ENCODE results near the gene RNF41.

The RNF41 gene

GRCh38 chr12:56178347-56178746 lies 43.4 kb downstream of the RNF41 start:
- no peak for TF ChIP-seq CTCF (IDR thresholded peaks at IDR 0.05; ENCODE audit: low read length, missing control alignments)
- H3K4me3 ChIP-seq (replicated peaks; ENCODE audit: low read depth, low read length): no peak overlapping the region
- no peak for DNase-seq (ENCODE audit: low read depth)

DNA sequence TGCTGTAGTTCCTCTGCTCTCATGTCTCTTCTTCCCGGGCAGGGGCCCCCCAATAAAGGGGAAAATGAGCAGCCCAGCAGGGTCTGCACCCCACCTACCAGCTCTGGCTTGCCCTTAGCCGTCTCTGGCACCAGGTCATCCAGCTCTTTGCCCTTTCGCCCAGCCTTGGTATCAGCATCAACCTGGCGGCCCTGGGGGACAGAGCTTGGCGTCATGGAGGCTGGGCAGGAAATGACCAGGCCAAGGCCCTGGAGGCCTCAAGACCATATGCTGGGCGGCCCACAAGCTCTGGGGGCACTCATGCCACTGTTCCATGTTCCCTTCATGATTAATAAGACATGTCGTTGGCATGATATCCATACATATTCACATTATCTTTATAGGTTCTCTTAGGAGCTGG lies 48.9 kb downstream of the RNF41 start:
- H3K4me3 ChIP-seq (replicated peaks; ENCODE audit: low read depth, low read length): no peak overlapping the region
- DNase-seq (ENCODE audit: low read depth): no peak
- TF ChIP-seq CTCF (IDR thresholded peaks at IDR 0.05; ENCODE audit: low read length, missing control alignments): no peak

DNA sequence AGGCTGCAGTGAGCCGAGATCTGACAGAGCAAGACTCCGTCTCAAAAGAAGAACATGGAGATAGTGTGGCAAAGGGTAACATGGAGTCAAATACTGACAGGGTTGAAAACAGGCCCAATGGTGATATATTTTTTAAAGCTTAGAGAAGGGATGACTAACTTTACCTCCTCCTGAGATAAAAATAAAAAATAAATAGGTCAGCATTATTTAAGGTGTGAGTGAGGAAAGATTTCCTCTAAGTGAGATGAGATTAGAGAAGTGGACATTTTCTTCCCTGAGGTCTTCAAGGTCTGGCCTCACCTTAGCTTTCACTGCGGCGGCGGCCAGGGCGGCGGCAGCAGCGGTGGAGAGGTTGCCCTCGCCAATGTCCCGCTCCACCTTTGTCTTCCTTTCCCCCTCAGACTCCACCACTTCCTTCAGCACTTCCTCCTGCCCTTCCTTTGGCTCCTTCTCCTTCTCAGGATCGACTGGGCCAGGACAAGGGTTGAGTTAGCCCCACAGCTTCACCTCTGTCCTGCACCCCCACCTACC lies 52.4 kb downstream of the RNF41 start:
- H3K4me3 ChIP-seq (replicated peaks; ENCODE audit: low read depth, low read length): no peak overlapping the region
- no peak for TF ChIP-seq CTCF (IDR thresholded peaks at IDR 0.05; ENCODE audit: low read length, missing control alignments)
- DNase-seq (ENCODE audit: low read depth): no peak

GRCh38 chr12:56165369-56165768 lies 56.4 kb downstream of the RNF41 start:
- H3K4me3 ChIP-seq (replicated peaks; ENCODE audit: low read depth, low read length): no peak overlapping the region
- TF ChIP-seq CTCF (IDR thresholded peaks at IDR 0.05; ENCODE audit: low read length, missing control alignments): no peak
- no peak for DNase-seq (ENCODE audit: low read depth)

DNA sequence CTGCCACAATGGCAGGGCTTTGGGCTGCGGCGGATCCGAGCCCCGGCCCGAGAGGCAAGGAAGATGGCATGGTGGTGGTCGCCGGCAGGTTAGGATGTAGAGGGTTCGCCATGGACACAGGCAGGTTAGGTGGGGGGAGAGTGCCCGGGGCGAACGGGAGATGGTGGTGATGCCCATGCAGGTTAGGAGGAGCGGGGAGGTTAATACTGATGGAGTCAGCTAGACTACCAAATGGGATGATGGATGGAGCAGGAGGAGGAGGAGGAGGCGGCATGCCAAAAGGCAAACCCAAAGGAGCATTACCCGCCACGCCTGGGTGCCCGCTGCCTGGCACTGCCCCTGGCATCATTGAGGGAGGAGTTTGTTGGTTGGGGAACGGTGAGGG lies 57.4 kb downstream of the RNF41 start:
- no peak for DNase-seq (ENCODE audit: low read depth)
- no peak for TF ChIP-seq CTCF (IDR thresholded peaks at IDR 0.05; ENCODE audit: low read length, missing control alignments)
- H3K4me3 ChIP-seq (replicated peaks; ENCODE audit: low read depth, low read length): no peak overlapping the region

GRCh38 chr12:56163533-56164344 lies 58.0 kb downstream of the RNF41 start:
- TF ChIP-seq CTCF (IDR thresholded peaks at IDR 0.05; ENCODE audit: low read length, missing control alignments): no peak
- DNase-seq (ENCODE audit: low read depth): no peak
- no peak overlapping the region for H3K4me3 ChIP-seq (replicated peaks; ENCODE audit: low read depth, low read length)

Data from fibroblast of pulmonary artery (primary cell).